PFSK-1 (cell line): ENCODE measurements around the gene SIN3A.

ENCODE experiments used
- FOXP2 ChIP-seq: optimal IDR thresholded peaks from 2 replicates; pipeline ENCODE3; 2011; ENCODE audit warnings: borderline replicate concordance, control low read depth, inconsistent platforms; ENCODE audit not compliant: insufficient read depth; ENCODE audit errors: extremely low read length, extremely low read depth
- POLR2AphosphoS5 ChIP-seq: IDR thresholded peaks from 2 replicates; pipeline ENCODE4 v1.6.1; 2012; ENCODE audit warnings: low read depth, mild to moderate bottlenecking, control low read depth, low read length, moderate library complexity
- SIN3A ChIP-seq: IDR thresholded peaks from 2 replicates; pipeline ENCODE4 v1.6.1; 2012; ENCODE audit warnings: mild to moderate bottlenecking, low read length, moderate library complexity, borderline replicate concordance; ENCODE audit not compliant: insufficient read depth
- TAF1 ChIP-seq: IDR thresholded peaks from 2 replicates; pipeline ENCODE4 v1.6.1; 2012; ENCODE audit warnings: low read length, control low read depth, borderline replicate concordance; ENCODE audit not compliant: insufficient read depth
- TF ChIP-seq, protein P1 (sequence below), 2 experiments: IDR thresholded peaks; 2 replicates each; pipeline versions ENCODE4 v1.6.1 to v1.8.0; 2011 to 2012; ENCODE audit warnings: low read depth in 2 of 2, low read length in 2 of 2, control low read depth in 1 of 2, inconsistent platforms in 1 of 2, mild to moderate bottlenecking in 1 of 2, moderate library complexity in 1 of 2; ENCODE audit not compliant: insufficient read depth in 1 of 2

The SIN3A gene

DNA sequence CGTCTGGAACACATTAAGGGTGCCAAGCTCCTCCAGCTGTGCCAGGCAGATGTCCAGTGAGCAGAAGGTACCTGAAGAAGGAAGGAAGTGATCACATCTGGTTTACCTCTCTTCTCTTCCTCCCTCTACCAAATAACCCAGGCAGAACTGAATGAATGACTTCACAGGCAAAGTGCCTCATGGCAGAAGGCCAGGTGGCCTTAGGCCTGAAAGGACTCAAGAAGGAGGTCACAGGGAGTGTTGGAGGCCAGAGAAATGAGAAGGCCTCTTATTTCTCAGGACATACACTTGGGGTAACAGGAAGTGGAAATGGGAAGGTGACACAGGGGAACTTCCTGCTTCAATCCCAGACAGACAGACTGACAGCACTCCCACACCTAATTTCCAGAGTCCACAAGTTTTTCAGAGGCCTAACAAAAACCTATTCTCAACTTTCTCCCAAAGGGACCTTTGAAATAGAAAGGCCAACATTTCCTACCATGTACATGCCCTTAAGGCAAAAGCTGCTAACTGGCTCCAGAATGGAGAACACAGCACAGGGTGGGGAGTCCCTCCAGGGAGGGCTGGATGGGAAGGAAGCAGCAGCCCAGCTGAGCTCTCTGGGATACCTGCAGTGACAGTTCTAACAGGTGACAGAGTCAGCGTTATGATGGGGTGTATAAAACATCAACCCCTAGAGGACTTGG lies 17.6 kb upstream of the SIN3A start:
- TF ChIP-seq FOXP2 (no peak), POLR2AphosphoS5 (0 out of 2 replicates have a peak, but pooled peaks have one; percentile 10), SIN3A (no peak), TAF1 (no peak)
- TF ChIP-seq, protein P1, sequence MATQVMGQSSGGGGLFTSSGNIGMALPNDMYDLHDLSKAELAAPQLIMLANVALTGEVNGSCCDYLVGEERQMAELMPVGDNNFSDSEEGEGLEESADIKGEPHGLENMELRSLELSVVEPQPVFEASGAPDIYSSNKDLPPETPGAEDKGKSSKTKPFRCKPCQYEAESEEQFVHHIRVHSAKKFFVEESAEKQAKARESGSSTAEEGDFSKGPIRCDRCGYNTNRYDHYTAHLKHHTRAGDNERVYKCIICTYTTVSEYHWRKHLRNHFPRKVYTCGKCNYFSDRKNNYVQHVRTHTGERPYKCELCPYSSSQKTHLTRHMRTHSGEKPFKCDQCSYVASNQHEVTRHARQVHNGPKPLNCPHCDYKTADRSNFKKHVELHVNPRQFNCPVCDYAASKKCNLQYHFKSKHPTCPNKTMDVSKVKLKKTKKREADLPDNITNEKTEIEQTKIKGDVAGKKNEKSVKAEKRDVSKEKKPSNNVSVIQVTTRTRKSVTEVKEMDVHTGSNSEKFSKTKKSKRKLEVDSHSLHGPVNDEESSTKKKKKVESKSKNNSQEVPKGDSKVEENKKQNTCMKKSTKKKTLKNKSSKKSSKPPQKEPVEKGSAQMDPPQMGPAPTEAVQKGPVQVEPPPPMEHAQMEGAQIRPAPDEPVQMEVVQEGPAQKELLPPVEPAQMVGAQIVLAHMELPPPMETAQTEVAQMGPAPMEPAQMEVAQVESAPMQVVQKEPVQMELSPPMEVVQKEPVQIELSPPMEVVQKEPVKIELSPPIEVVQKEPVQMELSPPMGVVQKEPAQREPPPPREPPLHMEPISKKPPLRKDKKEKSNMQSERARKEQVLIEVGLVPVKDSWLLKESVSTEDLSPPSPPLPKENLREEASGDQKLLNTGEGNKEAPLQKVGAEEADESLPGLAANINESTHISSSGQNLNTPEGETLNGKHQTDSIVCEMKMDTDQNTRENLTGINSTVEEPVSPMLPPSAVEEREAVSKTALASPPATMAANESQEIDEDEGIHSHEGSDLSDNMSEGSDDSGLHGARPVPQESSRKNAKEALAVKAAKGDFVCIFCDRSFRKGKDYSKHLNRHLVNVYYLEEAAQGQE (IDR thresholded peaks at IDR 0.05; ENCODE audit: insufficient read depth in 1 of 2, low read depth in 2 of 2, low read length in 2 of 2) = no peak

DNA sequence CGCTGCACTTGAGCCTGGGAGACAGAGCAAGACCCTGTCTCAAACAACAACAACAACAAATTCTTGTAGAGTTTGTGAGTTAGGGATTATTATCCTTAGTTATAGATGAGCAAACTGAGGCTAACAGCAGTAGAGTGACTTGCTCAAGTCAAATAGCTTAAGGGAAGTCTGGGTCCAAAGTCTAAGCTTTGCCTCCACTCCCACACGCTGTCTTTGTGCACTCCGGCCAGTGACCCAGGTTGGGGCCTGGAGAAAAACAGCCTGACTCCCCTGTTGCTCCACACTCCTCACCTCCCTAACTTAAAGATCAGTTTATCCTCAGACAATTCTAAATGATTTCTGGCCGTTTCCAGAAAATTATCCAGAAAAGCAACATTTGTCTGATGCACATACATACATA lies 9.2 kb upstream of the SIN3A start:
- TF ChIP-seq TAF1 = no peak
- TF ChIP-seq, protein P1 (IDR thresholded peaks at IDR 0.05; ENCODE audit: insufficient read depth in 1 of 2, low read depth in 2 of 2, low read length in 2 of 2) = no peak
- TF ChIP-seq FOXP2 = no peak
- no peak for TF ChIP-seq SIN3A
- no peak for TF ChIP-seq POLR2AphosphoS5

DNA sequence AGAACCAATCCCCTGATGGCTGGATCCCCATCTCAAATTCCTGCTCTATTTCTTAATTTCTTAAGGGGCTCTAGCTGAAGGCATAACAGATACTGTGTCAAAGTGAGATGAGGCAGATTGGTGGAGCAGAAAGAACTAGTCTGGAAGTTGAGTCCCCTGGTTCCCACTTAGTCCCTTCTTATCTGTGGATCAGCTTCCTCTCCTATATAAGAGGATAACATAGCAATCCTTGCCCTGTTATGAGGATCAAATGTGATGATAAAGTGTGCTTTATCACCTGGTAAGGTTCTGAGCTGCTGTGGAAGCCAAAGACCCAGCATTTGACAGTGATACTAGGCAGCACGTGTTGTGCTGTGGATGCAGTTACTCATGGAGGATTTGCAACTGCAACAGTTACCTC lies 8.1 kb upstream of the SIN3A start:
- TF ChIP-seq POLR2AphosphoS5 = no peak
- no peak for TF ChIP-seq FOXP2
- TF ChIP-seq TAF1 = no peak

DNA sequence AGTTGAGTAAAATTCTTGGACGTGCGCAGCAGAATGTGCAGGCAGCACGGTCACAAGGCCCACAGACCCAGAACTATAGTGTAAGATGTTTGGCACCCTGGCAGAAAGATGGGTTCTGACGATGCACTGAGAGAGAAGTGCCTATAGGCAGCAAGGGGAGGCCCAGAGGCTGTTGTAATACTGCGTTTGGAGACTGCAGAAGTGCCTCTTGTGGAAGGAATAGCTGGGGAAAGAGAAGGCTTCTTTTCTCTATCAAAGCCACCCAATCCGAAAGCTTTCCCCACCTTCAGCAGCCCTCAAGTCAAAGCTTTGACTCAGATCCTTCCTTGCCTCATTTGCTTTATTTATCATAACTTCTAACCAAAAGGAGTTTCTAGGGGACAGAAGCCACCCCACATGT lies 5.2 kb upstream of the SIN3A start:
- TF ChIP-seq POLR2AphosphoS5 = no peak
- TF ChIP-seq TAF1 = no peak
- TF ChIP-seq SIN3A = no peak
- TF ChIP-seq FOXP2 = no peak
- TF ChIP-seq, protein P1 (IDR thresholded peaks at IDR 0.05; ENCODE audit: insufficient read depth in 1 of 2, low read depth in 2 of 2, low read length in 2 of 2) = no peak

DNA sequence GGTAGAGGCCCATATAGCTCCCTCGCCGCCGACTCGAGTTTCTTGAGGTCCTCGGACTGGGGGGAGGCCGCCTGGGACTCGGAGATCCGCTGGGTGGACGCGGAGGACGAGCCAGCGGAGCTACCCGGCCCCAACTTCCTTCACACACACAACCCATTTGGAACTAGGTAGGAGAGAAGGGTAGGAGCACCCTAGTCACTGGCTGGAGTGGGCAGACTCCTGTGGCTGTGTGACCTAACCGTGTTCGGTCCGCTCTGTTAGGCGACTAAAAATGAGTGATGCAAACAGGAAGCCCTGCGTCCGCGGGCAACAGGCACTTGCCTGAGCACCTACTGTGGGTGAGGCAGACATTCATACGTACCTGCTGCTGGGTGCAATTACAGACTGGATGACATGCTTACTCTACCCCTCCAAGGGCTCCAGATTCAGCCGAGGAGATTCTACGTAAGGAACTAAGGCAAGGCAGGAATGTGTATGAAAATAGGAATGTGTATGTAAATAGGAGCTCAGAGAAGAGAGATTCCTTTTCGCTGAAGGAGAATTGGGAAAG lies 4.6 kb upstream of the SIN3A start:
- TF ChIP-seq SIN3A (no peak; the same call in 1 of the 2 replicates), FOXP2 (no peak), POLR2AphosphoS5 (peak; percentile 62; the same call in 1 of the 2 replicates)
- TF ChIP-seq, protein P1 (IDR thresholded peaks at IDR 0.05; ENCODE audit: insufficient read depth in 1 of 2, low read depth in 2 of 2, low read length in 2 of 2) = no peak; a peak in 1 of 4 replicates
